Gastroesophageal sphincter (tissue), 4 donors: ENCODE measurements around the gene MRAP2. TPM values are rescaled to one million over a fixed set of nuclear protein-coding genes. Genes with fewer than 3 reads are reported as not detected.

ENCODE experiments used
- ATAC-seq: fragments of 150-250 bp; one replicate; pipeline ENCODE4 v1.9.1; 2016; ENCODE audit warnings: mild to moderate bottlenecking, moderate library complexity
- H3K27ac ChIP-seq, 4 donors: fragments of 200-600 bp; sonication (generic) in 3 of 4; 1 replicate in 3 of 4; 2 replicates in 1 of 4; pipeline ENCODE4 v1.5.1; 2016 to 2019
- H3K27me3 ChIP-seq: fragments of 200-600 bp; sonication (generic); one replicate; pipeline ENCODE4 v1.5.1; 2019
- H3K36me3 ChIP-seq, 2 donors: fragments of 200-600 bp; sonication (generic); one replicate each; pipeline ENCODE4 v1.5.1; 2019; ENCODE audit warnings: control low read depth in 1 of 2
- H3K4me1 ChIP-seq, 3 donors: fragments of 200-600 bp; sonication (generic); 1 replicate in 2 of 3; 2 replicates in 1 of 3; pipeline ENCODE4 v1.5.1; 2016 to 2019; ENCODE audit warnings: control low read depth in 2 of 3
- H3K4me3 ChIP-seq, 2 donors: fragments of 200-600 bp; sonication (generic); one replicate each; pipeline ENCODE4 v1.5.1; 2019; ENCODE audit warnings: mild to moderate bottlenecking in 1 of 2, moderate library complexity in 1 of 2
- H3K9me3 ChIP-seq, 3 donors: fragments of 200-600 bp; sonication (generic); one replicate each; pipeline ENCODE4 v1.5.1; 2017 to 2019; ENCODE audit warnings: control low read depth in 2 of 3
- EP300 ChIP-seq: sonication (generic); formaldehyde crosslinking; IDR thresholded peaks from one replicate; pipeline ENCODE4 v1.6.1; 2017; ENCODE audit warnings: antibody characterized with exemption, mild to moderate bottlenecking
- POLR2A ChIP-seq, 2 donors: fragments of 450-650 bp; IDR thresholded peaks; one replicate each; pipeline ENCODE4 v1.6.1; 2017; ENCODE audit warnings: antibody characterized with exemption in 2 of 2, mild to moderate bottlenecking in 2 of 2, moderate library complexity in 1 of 2
- POLR2AphosphoS5 ChIP-seq: sonication (generic); formaldehyde crosslinking; IDR thresholded peaks from one replicate; pipeline ENCODE4 v1.6.1; 2017; ENCODE audit warnings: antibody characterized with exemption
- WGBS, 2 donors: methylation state at CpG; one replicate each; pipeline ENCODE4 v1.1.5; 2018; ENCODE audit warnings: low coverage in 1 of 2; 5-methylcytosine and 5-hydroxymethylcytosine counted together
- total RNA-seq, 4 donors: library from RNA; depleted of rRNA; stranded (reverse); fragments of >200 nt; gene quantifications; one replicate each; pipeline ENCODE4 v1.1.0, GENCODE V29; 2016
- TF ChIP-seq, protein P1 (sequence below), 4 experiments: fragments of 200-600 bp in 2 of 4; fragments of 450-650 bp in 2 of 4; sonication (generic) in 1 of 4; IDR thresholded peaks; one replicate each; pipeline ENCODE4 v1.5.1; 2017 to 2019; ENCODE audit warnings: antibody characterized with exemption in 4 of 4, mild to moderate bottlenecking in 2 of 4, moderate library complexity in 2 of 4

The MRAP2 gene
- total RNA-seq, 4 donors from 2014 or later: 0.27 to 1.7 (median 1.2) TPM; not detected in 1

DNA sequence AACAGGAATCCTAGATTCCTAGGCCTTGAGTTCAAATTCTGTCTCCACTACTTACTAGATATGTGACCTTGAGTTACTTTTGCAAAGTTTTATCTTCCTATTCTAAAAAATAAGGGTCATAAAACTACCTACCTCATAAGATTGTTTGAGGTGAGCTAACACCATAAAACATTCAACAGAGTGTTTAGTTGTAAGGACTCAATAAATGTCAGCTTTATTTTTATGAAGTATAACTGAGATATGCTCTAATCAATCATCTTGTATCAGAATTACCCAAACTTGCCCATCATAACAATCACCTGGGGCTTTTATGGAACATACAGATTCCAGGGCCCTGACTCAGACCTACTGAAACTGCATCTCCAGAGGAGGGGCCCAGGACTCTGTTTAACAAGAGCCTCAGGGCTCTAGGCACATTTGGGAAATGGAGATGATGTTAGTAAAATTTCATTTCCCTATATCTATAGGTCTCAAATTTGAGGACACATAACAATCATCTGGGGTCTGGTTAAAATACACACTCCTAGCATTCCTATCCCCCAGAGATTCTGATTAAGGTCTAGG is 35.5 kb upstream of the MRAP2 start:
- ATAC-seq: no peak
- Histone ChIP-seq H3K4me3 (no peak overlapping the region), H3K36me3 (no peaks in the 10 kb centered on the region), H3K27me3 (peaks cover 10% of the 10 kb centered on the region), H3K4me1 (no peaks in the 10 kb centered on the region), H3K27ac (no peak overlapping the region), H3K9me3 (no peaks in the 10 kb centered on the region)
- TF ChIP-seq POLR2A (IDR thresholded peaks at IDR 0.05) (no peak), EP300 (no peak), POLR2AphosphoS5 (no peak)
- TF ChIP-seq, protein P1, sequence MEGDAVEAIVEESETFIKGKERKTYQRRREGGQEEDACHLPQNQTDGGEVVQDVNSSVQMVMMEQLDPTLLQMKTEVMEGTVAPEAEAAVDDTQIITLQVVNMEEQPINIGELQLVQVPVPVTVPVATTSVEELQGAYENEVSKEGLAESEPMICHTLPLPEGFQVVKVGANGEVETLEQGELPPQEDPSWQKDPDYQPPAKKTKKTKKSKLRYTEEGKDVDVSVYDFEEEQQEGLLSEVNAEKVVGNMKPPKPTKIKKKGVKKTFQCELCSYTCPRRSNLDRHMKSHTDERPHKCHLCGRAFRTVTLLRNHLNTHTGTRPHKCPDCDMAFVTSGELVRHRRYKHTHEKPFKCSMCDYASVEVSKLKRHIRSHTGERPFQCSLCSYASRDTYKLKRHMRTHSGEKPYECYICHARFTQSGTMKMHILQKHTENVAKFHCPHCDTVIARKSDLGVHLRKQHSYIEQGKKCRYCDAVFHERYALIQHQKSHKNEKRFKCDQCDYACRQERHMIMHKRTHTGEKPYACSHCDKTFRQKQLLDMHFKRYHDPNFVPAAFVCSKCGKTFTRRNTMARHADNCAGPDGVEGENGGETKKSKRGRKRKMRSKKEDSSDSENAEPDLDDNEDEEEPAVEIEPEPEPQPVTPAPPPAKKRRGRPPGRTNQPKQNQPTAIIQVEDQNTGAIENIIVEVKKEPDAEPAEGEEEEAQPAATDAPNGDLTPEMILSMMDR (IDR thresholded peaks at IDR 0.05): no peak

DNA sequence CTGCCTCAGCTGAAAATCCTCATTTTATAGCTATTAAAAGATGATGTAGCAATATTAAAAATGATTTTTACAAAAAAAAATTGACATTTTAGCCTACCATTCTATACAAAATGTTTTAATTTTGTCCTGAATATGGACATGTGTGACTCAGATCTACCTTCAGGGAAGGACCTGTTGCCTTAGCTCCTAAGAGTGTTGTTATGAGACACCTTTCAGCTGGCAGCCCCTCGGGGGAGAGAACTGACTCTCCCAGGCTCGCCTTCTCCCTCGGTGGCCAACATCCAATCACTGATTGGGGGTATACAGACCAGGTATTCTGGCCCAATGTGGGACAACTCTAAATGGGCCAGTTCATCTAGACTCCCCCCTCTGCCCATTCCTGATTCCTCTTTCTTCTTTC is 32.5 kb upstream of the MRAP2 start:
- ATAC-seq: no peak
- peaks cover 11% of the 10 kb centered on the region for H3K27me3 ChIP-seq
- H3K27ac ChIP-seq: no peak overlapping the region
- no peak overlapping the region for H3K4me3 ChIP-seq
- no peaks in the 10 kb centered on the region for H3K4me1 ChIP-seq
- 80 to 88% methylated on average over 1 to 3 of the region's 3 CpGs for WGBS, 2 donors
- no peaks in the 10 kb centered on the region for H3K9me3 ChIP-seq
- no peaks in the 10 kb centered on the region for H3K36me3 ChIP-seq
- TF ChIP-seq, protein P1 (IDR thresholded peaks at IDR 0.05): no peak
- TF ChIP-seq POLR2AphosphoS5 (no peak), EP300 (no peak), POLR2A (IDR thresholded peaks at IDR 0.05) (no peak)

GRCh38 chr6:84002226-84002625 is 31.3 kb upstream of the MRAP2 start:
- Histone ChIP-seq H3K9me3 (no peaks in the 10 kb centered on the region), H3K36me3 (no peaks in the 10 kb centered on the region), H3K27ac (no peak overlapping the region), H3K4me1 (no peaks in the 10 kb centered on the region), H3K4me3 (no peak overlapping the region), H3K27me3 (peaks cover 11% of the 10 kb centered on the region)
- no peak for ATAC-seq
- TF ChIP-seq POLR2AphosphoS5: no peak
- 50 to 51% methylated on average over 2 of the region's 2 CpGs for WGBS, 2 donors

DNA sequence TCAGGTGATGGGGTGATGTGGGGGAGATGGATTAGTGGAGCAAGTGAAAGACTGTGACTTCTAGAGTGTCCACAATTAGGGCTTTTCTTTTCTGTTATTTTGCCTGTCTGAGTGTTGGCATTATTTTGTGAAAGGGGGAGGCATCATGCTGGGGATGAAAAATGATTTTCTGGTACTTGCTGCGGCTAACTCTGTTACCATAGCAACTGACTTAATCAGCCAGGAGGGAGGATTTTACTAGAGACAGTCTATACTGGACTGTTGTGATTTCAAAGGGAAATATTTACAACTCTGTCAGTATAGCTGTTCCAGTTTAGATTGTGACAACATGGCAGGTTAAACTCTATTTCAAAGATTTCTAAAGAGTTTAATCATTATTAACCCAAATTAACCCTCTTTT is 30.4 kb upstream of the MRAP2 start:
- ATAC-seq: no peak
- Histone ChIP-seq H3K4me3 (no peak overlapping the region), H3K9me3 (no peaks in the 10 kb centered on the region), H3K36me3 (no peaks in the 10 kb centered on the region), H3K27me3 (peaks cover 11% of the 10 kb centered on the region), H3K27ac (no peak overlapping the region), H3K4me1 (no peaks in the 10 kb centered on the region)
- TF ChIP-seq, protein P1 (IDR thresholded peaks at IDR 0.05): no peak
- no peak for TF ChIP-seq EP300
- no peak for TF ChIP-seq POLR2AphosphoS5
- TF ChIP-seq POLR2A (IDR thresholded peaks at IDR 0.05): no peak
- 23% methylated on average over 1 of the region's 1 CpG; no CpG with 5 or more reads in 1 of the 2 donors for WGBS, 2 donors

- Histone ChIP-seq H3K4me3 (no peak overlapping the region), H3K27me3 (peaks cover 11% of the 10 kb centered on the region), H3K4me1 (no peaks in the 10 kb centered on the region), H3K36me3 (no peaks in the 10 kb centered on the region), H3K27ac (no peak overlapping the region), H3K9me3 (no peaks in the 10 kb centered on the region)
- TF ChIP-seq POLR2AphosphoS5 (no peak), EP300 (no peak), POLR2A (IDR thresholded peaks at IDR 0.05) (no peak)
- TF ChIP-seq, protein P1 (IDR thresholded peaks at IDR 0.05): no peak
- 56 to 65% methylated on average over 4 of the region's 4 CpGs for WGBS, 2 donors
- no peak for ATAC-seq
Observed at GRCh38 chr6:84003654-84004053, 29.9 kb upstream of the MRAP2 start.
